GM23338 (cell line): ENCODE data around the gene GOLGA6L4. TPM values are rescaled to one million over a fixed set of nuclear protein-coding genes. Genes with fewer than 3 reads are reported as not detected.
"Not testable (repeated sequence)": the region's sequence is repeated elsewhere in the genome, so short reads cannot be mapped to it uniquely, and the experiment has no call there.

Experiments used
- ATAC-seq: fragments of 200-7000 bp; cut with Tn5 transposase; 3 replicates; pipeline ENCODE4 v1.9.1; 2020
- DNase-seq: peaks from one replicate; pipeline ENCODE4 v3.0.0-alpha.2; 2015; ENCODE audit warnings: low spot score
- H2AFZ ChIP-seq: fragments of 200-600 bp; sonication (generic); 2 replicates; pipeline ENCODE4 v1.8.0; 2016; ENCODE audit warnings: antibody characterized with exemption, mild to moderate bottlenecking, moderate library complexity
- H3F3A ChIP-seq: fragments of 200-600 bp; sonication (generic); replicated peaks from 2 replicates; pipeline ENCODE4 v1.8.0; 2017; ENCODE audit warnings: antibody characterized with exemption, mixed run types, low read depth
- H3K27ac ChIP-seq: fragments of 200-600 bp; sonication (generic); 2 replicates; pipeline ENCODE4 v1.6.1; 2016; ENCODE audit warnings: low read depth
- H3K27me3 ChIP-seq: fragments of 200-600 bp; sonication (generic); 2 replicates; pipeline ENCODE4 v1.8.0; 2016; ENCODE audit warnings: mild to moderate bottlenecking, mixed run types, moderate library complexity; ENCODE audit not compliant: insufficient read depth
- H3K36me3 ChIP-seq: fragments of 200-600 bp; sonication (generic); 2 replicates; pipeline ENCODE4 v1.8.0; 2016; ENCODE audit warnings: mild to moderate bottlenecking; ENCODE audit not compliant: insufficient read depth
- H3K4me1 ChIP-seq: fragments of 200-600 bp; sonication (generic); 2 replicates; pipeline ENCODE4 v1.8.0; 2016; ENCODE audit warnings: mild to moderate bottlenecking, moderate library complexity; ENCODE audit not compliant: insufficient read depth
- H3K4me2 ChIP-seq: fragments of 200-600 bp; sonication (generic); 2 replicates; pipeline ENCODE4 v1.7.1; 2017; ENCODE audit warnings: mixed run types
- H3K4me3 ChIP-seq: fragments of 200-600 bp; sonication (generic); 2 replicates; pipeline ENCODE4 v1.6.1; 2016; ENCODE audit warnings: mixed run types
- H3K79me2 ChIP-seq: fragments of 200-600 bp; sonication (generic); replicated peaks from 2 replicates; pipeline ENCODE4 v1.8.0; 2017; ENCODE audit warnings: mild to moderate bottlenecking; ENCODE audit not compliant: insufficient read depth
- H3K9me2 ChIP-seq: fragments of 200-600 bp; sonication (generic); 2 replicates; pipeline ENCODE4 v1.8.0; 2017; ENCODE audit not compliant: insufficient read depth
- H4K20me1 ChIP-seq: fragments of 200-600 bp; sonication (generic); replicated peaks from 2 replicates; pipeline ENCODE4 v1.8.0; 2017; ENCODE audit warnings: mild to moderate bottlenecking; ENCODE audit not compliant: insufficient read depth
- H3K27ac Mint-ChIP-seq: 2 replicates; pipeline ENCODE4 v1.8.0; 2020; ENCODE audit warnings: inconsistent platforms, mild to moderate bottlenecking, moderate library complexity, mixed read lengths
- H3K27me3 Mint-ChIP-seq: 3 replicates; pipeline ENCODE4 v1.8.0; 2022; ENCODE audit warnings: low read depth, mild to moderate bottlenecking, moderate library complexity, mixed read lengths, inconsistent platforms; ENCODE audit not compliant: insufficient read depth, poor library complexity
- H3K36me3 Mint-ChIP-seq: 3 replicates; pipeline ENCODE4 v1.8.0; 2021; ENCODE audit warnings: low read depth, mild to moderate bottlenecking, inconsistent platforms, moderate library complexity, mixed read lengths
- H3K4me1 Mint-ChIP-seq: 3 replicates; pipeline ENCODE4 v1.8.0; 2020; ENCODE audit warnings: mild to moderate bottlenecking, inconsistent platforms, mixed read lengths
- H3K4me3 Mint-ChIP-seq: 3 replicates; pipeline ENCODE4 v1.8.0; 2021; ENCODE audit warnings: moderate library complexity, mild to moderate bottlenecking, inconsistent platforms, mixed read lengths
- H3K9me3 Mint-ChIP-seq: 3 replicates; pipeline ENCODE4 v1.8.0; 2020; ENCODE audit warnings: moderate library complexity, mild to moderate bottlenecking, inconsistent platforms, mixed read lengths
- long read RNA-seq: library from polyadenylated mRNA; unstranded; transcript quantifications from one replicate; pipeline ENCODE4 v2.0.0, GENCODE V29; 2020; ENCODE audit not compliant: unreplicated experiment
- polyA plus RNA-seq: library from polyadenylated mRNA; unstranded; fragments of >200 nt; fragmentation: Nextera tagmentation; extraction: Ambion mirVana; gene quantifications from 2 replicates; pipeline ENCODE4 v1.2.1, GENCODE V29; 2016
- total RNA-seq: library from RNA; depleted of rRNA; stranded (reverse); fragments of >200 nt; shearing (Covaris generic); gene quantifications from 2 replicates; pipeline ENCODE4 v1.2.3, GENCODE V29; 2014; rRNA removed

The GOLGA6L4 gene
- total RNA-seq (0.76 and 3.8 TPM in 2 replicates), polyA plus RNA-seq (3.1 and 3.7 TPM in 2 replicates)
- long read RNA-seq, result 0 reads

GRCh38 chr15:84235573-84235972, at the start of gene GOLGA6L4:
Gene GOLGA6L4, plus strand, starts transcription at chr15:84235773. Its CDS starts 62 bp downstream, at chr15:84235835.
- H3K36me3 Mint-ChIP-seq, result not testable (repeated sequence)

GRCh38 chr15:84192982-84193381, 42.6 kb upstream of the GOLGA6L4 start:
- not testable (repeated sequence) for H3K9me2 ChIP-seq, H2AFZ ChIP-seq, H3K36me3 Mint-ChIP-seq, H4K20me1 ChIP-seq, H3K4me3 Mint-ChIP-seq, H3K27ac Mint-ChIP-seq, H3K9me3 Mint-ChIP-seq, DNase-seq, H3K36me3 ChIP-seq, H3K27me3 ChIP-seq, H3K4me2 ChIP-seq, H3K4me1 ChIP-seq, H3K79me2 ChIP-seq, H3F3A ChIP-seq, H3K27me3 Mint-ChIP-seq, H3K4me3 ChIP-seq, H3K27ac ChIP-seq, H3K4me1 Mint-ChIP-seq
- peak; percentile 6; the same call in 1 of the 3 replicates for ATAC-seq

More at GRCh38 chr15:84235573-84235972, at the start of gene GOLGA6L4:
- H3K27me3 ChIP-seq, H4K20me1 ChIP-seq, H3F3A ChIP-seq, H3K27ac ChIP-seq, H3K4me3 ChIP-seq, H3K4me1 ChIP-seq, H3K9me2 ChIP-seq, H3K27ac Mint-ChIP-seq, DNase-seq, H3K9me3 Mint-ChIP-seq, H3K79me2 ChIP-seq, H3K4me2 ChIP-seq, H2AFZ ChIP-seq, H3K36me3 ChIP-seq, H3K4me1 Mint-ChIP-seq, ATAC-seq, H3K27me3 Mint-ChIP-seq, H3K4me3 Mint-ChIP-seq: not testable (repeated sequence)

- not testable (repeated sequence) for H3K4me3 Mint-ChIP-seq, H3K27ac ChIP-seq, H3K4me1 Mint-ChIP-seq, H2AFZ ChIP-seq, DNase-seq, H3F3A ChIP-seq, H3K4me1 ChIP-seq, H3K4me2 ChIP-seq, H3K27ac Mint-ChIP-seq, H3K36me3 Mint-ChIP-seq, H3K9me3 Mint-ChIP-seq, H3K27me3 Mint-ChIP-seq, H3K27me3 ChIP-seq, H3K79me2 ChIP-seq, H3K9me2 ChIP-seq, H3K4me3 ChIP-seq, H3K36me3 ChIP-seq, H4K20me1 ChIP-seq
- ATAC-seq, result peak; percentile 97
Observed at GRCh38 chr15:84195603-84196002, 40.0 kb upstream of the GOLGA6L4 start.

GRCh38 chr15:84196530-84197188, 38.9 kb upstream of the GOLGA6L4 start:
- H3K79me2 ChIP-seq, ATAC-seq, H3K4me1 Mint-ChIP-seq: not testable (repeated sequence)

GRCh38 chr15:84199865-84200264, 35.7 kb upstream of the GOLGA6L4 start:
- H4K20me1 ChIP-seq, H3K27me3 Mint-ChIP-seq, ATAC-seq, H3K79me2 ChIP-seq, H3K4me1 Mint-ChIP-seq, DNase-seq, H3K27ac Mint-ChIP-seq, H3K36me3 Mint-ChIP-seq, H3K4me3 Mint-ChIP-seq, H2AFZ ChIP-seq, H3K9me3 Mint-ChIP-seq, H3K4me2 ChIP-seq, H3F3A ChIP-seq, H3K27me3 ChIP-seq, H3K4me1 ChIP-seq, H3K36me3 ChIP-seq, H3K4me3 ChIP-seq, H3K27ac ChIP-seq, H3K9me2 ChIP-seq: not testable (repeated sequence)

More at GRCh38 chr15:84196530-84197188, 38.9 kb upstream of the GOLGA6L4 start:
- H3K9me2 ChIP-seq, H3K4me2 ChIP-seq, H3K9me3 Mint-ChIP-seq, DNase-seq, H3F3A ChIP-seq, H3K4me3 Mint-ChIP-seq, H2AFZ ChIP-seq, H3K27me3 Mint-ChIP-seq, H3K36me3 ChIP-seq, H3K4me3 ChIP-seq, H3K27ac ChIP-seq, H3K27me3 ChIP-seq, H4K20me1 ChIP-seq, H3K4me1 ChIP-seq, H3K36me3 Mint-ChIP-seq, H3K27ac Mint-ChIP-seq: not testable (repeated sequence)
